Stimulated activated CD4-positive, alpha-beta T cell treated with anti-CD3 and anti-CD28 coated beads, Interleukin-1b, Interleukin-23, amount 100 ng/mL, for 1 hour (primary cell): ENCODE measurements around the gene SLK.

Source experiments
- DNase-seq, 2 donors: peaks; one replicate each; pipeline ENCODE4 v3.0.0-alpha.2; 2020; ENCODE audit warnings: low read depth in 2 of 2

Gene SLK

DNA sequence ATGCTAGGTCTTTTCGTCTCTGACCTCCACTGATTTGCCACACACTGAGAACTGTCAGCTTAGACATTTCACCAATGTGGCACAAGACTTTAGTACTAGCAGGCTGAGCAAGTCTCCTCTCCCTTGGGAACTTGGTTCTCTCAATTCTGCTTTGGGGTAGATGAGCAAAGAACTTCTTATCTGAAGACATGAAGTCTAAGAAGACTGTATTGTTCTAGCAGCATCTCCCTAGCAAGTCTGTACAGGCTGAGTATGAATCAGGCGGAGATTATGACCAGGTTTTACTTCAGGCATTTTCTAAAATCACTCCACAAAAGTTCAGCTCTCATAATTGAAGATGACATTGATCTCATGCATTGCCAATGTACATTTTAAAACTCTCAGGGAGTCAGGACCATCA is 25.1 kb upstream of the SLK start:
- DNase-seq = no peak

DNA sequence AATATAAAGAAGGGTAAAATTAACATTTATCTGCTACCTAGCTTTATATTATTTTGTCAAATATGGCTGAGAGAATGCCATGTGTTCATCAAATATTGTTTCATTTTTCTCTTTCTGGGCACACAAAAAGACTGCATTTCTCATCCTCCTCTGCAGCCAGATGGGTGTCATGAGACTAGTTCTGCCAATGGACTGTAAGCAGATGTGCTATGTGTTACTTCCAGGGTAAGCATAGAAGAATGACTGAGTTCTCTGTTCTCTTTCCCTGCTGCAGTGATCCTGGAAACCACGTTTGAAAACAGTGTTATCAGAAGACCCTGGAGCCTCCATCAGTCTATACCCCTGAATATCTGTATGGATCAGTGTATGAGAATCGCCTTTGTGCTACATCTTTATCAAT is 24.1 kb upstream of the SLK start:
- DNase-seq = no peak

DNA sequence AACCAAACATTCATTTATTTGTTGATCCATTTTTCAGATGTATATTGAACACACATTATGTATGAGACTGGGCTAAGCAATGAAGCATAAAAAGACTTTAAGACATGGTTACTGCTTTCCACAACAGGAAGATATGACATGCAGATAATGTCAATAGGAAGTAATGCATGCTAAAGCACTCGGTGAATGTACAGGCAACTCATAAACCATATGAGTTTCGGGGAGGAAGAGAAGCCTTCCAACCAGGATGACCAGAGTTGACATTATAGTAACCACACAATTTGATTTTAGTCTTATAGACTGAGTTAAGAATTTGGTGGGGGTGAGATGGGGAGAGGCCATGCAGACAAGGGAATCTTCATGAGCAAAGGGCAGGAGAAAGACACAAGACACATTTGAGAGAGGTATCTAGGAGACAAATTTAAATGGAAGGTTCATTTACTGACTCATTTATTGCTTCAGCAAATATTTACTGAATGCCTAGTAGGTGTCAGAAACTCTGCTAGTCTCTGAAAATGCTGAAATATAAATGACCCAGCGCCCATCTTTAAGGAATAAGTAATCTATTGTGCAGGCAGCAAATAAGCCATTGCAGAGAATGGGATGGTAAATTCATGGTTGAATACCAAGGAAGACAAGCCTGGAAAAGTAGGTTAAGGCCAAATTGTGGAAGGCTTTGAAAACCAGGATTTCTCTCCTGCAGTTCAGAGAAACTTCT is 19.0 kb upstream of the SLK start:
- no peak for DNase-seq

DNA sequence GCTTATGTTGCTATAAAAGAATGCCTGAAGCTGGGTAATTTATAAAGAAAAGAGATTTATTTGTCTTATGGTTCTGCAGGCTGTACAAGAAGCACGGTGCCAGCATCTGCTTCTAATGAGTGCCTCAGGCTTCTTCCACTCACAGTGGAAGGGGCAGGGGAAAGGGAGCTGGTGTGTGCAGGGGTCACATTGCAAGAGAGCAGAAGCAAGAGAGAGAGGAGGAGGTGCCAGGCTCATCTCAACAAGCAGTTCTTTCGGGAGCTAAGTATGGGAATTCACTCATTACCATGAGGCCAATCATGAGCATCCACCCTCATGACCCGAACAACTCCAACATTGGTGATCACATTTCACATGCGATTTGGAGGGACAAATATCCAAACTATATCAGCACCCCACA is 17.2 kb upstream of the SLK start:
- no peak for DNase-seq

DNA sequence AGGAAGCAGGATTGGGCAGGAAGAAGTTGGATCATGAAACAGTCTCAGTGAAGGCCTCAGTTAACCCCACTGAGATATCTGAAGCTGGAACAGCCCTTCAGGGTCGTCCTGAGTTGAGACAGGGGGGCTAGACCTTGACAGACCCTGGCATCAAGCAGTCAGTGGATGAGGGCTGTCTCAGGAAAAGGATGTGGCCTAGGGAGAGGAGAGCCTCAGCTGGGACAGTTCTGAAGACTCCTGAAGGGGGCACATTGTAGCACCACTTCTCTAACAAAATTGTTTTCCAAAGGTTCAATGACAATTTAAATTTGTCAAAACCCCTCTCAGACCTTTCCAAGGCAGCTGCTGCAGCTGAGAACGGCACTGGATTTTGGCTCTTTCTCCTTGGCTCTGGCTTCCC is 15.8 kb upstream of the SLK start:
- DNase-seq = no peak

DNA sequence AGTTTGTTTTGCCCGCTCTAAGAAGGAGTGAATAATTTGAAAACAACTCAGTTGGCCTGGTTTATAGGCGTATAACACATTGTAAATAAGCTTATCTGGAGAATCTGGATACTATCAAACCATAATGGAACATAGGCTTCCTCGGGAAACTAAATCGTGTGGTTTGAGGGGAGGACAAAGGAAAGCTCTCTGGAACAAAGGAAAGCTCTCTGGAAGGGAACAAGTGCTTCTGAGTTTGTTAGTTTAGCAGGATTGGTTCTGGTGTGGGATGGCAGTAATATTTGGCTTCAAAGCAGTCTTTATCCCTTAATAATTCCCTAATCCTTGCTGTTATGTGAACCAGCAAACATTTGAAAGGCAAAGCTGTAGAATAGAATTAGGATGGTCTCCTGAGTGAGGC is 15.0 kb upstream of the SLK start:
- no peak for DNase-seq

DNA sequence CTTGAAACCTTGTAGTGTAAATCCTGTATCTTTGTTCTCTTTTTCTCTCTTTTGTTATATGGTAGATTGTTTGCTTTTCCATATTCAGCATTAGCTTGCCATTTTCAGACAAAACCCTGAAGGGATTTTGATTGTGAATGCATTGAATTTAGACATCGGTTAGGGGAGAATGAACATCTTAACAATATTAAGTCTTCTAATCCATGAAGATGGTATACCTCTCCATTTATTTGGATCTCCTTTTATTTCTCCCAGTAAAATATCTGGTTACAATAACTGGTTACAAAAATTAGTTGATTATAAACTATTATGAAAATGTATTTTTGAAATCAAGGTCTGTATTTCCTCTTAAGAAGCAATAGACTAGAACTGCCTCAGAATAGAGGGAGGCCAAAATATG is 12.4 kb upstream of the SLK start:
- DNase-seq = no peak

DNA sequence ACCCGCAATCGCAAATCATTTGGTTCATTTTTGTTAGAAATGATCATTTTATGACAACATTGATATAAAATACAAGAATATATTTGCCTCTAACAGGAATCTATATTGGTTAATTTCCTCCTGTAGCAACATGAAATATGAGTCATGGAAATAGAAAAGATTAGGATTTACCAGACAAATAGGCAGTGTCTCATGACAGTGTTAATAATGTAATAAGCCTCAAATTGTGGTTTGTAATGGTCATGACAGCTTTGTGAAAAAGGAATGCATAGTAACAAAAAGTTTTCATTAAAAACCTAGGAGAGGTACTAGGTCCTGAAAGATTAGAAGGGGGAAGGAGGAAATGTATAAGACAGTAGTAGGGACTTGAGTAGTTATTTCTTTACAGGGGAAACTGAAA is 7.9 kb upstream of the SLK start:
- DNase-seq = no peak

DNA sequence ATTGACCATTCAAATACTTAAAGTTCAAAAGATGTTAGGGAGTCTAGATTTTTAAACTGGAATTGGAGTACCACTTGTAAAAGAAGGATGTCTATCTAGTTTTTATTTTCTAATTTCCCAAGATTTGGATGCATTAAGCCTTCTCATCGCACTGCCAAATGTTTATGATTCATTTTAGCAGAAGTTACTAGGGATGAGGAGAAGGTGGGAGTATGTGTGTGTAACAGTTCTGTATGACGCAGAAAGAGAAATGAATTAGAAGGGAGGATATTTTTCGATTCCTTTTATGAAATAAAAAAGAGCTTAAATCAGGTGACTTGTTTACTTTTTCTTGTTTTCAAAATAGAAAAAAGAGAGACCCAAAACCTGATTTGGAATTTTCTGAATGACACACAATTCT is 6.8 kb upstream of the SLK start:
- no peak for DNase-seq

DNA sequence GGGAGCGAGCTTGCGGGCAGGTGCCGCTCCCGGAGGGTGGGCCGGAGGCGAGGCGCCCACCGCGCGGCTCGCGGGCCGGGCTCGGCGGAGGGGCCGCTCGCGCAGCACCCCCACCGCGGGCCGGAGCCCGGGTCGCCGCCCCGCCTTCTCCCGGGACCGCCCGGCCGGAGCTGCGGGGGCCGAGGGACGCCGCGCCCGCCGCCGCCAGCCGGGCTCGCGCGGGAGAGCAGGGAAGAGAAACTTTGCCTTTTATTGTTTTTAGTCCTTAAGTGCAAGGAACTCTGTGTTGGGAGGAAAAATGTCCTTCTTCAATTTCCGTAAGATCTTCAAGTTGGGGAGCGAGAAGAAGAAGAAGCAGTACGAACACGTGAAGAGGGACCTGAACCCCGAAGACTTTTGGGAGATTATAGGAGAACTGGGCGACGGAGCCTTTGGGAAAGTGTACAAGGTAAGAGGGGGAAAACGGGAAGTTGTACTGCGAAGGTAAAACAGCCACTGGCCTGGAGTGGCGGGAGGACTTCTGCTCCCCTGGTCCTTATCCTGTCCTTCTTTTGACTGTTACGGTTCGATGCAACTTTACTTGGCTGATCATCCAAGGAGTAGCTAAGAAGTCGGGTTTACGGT is 620 bp downstream of the SLK start:
- no peak for DNase-seq

DNA sequence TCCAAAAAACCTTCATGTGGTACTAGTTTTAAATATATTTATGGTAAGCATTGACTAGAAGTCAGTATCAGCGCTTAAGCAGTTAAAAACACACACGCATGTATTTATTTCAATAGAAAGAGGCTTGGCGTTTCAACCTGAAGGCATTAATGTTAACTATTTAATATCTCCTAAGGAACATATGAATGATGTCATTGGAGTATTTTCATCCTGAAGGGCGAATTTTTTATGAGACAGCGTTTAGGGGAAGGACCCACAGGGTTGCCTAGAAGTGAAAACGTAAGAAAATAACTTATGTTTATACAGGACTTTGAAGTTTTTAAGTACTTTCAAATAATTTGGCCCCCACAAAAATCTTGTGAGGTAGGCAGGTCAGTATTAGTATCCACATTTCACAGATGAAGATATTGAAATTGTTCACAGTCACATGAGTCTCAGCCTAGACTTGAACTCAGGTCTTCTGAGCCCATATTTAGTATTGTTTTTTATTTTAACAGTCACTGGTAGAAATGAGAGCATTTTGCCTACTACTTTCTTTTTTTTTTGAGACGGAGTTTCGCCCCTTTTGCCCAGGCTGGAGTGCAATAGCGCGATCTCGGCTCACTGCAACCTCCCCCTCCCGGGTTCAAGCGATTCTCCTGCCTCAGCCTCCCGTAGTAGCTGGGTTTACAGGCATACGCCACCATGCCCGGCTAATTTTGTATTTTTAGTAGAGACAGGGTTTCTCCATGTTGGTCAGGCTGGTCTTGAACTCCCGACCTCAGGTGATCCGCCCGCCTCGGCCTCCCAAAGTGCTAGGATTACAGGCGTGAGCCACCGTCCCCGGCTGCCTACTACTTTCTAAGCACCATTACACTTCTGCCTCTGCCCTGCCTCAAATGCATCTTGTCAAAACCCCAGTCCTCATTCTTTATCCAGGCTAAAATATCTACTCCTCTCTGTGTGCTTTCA is 1.8 kb downstream of the SLK start:
- no peak for DNase-seq

DNA sequence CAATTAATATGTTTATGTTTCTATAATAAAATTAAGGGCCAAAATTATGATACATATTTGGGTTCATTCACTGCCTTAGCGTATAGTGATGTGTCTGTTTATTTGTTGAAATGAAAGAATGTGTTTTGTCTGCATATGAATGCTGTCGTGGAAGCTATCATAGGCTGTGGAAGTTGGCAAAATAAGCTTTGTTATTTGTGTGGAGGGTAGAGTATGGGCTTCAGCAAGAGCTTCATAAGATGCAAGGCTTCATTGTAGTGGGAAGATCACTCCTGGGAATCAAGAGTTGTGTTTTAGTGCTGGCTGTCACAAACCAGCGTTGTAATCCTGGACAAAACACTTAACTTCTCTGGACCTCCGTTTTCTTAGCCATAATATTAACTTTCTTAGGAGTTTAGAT is 2.5 kb downstream of the SLK start:
- DNase-seq = no peak

DNA sequence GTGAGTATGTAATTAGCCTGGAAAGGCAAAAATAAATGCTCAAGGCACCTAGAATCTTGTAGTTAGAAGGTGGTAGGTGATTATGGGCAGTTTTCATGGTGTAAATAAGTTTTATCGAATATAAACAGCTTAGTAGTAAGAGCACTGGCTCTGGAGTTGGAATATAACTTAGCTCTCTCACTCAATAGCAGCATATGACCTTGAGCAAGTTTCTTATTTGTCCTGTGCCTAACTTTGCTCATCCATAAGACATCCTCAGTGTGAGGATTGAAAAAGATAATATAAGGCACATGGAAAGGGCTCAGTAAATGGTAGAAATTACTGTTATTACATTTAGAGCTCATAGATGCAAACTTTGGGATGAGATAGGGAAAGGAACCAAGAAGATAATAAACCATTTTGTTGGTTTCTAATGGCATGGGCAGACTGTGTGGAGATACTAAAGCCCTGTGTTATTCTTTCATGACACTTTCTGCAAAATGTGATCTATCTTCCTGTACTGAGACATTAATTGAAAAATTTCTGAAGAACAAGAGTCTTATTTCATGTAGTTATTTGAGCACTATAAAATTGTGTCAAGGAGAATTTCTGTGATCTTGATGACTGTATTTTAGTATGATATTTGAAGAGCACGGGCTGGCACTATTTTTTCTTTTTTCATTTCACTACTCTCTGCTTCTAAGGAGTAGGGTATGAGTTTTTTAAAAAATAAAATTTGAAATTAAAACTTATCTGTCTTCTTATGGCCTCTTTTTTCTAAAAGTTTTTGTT is 3.1 kb downstream of the SLK start:
- DNase-seq = no peak

DNA sequence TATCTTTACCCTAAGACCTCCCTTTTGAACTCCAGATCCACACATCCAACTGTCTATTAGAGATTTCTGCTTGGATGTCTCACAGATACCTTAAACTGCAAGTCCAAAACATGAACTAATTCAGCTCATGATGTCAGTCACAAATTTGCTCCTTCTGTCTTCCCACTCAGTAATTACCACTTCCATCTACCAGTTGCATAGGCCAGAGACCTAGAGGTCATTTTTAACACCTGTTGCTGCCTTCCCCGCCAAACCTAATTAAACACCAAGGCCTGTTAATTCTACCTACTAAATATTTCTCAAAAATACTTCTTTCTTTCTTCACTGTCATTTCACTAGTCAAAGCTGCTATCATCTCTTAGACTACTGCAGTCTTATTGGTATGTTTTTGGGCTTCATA is 8.2 kb downstream of the SLK start:
- DNase-seq = no peak

DNA sequence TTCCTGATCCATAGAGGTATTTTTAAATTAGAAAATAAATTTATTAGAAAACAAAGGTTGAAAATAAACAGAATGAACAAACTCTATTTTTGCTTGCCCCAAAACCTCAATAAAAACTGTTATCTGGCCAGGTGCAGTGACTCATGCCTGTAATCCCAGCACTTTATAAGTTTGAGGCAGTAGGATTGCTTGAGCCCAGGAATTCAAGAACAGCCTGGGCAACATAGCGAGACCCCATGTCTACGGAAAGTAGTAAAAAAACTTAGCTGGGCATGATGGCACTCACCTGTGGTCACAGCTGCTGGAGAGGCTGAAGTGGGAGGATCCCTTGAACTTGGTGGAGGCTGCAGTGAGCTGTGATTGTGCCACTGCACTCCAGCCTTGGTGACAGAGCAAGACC is 10.3 kb downstream of the SLK start:
- no peak for DNase-seq

DNA sequence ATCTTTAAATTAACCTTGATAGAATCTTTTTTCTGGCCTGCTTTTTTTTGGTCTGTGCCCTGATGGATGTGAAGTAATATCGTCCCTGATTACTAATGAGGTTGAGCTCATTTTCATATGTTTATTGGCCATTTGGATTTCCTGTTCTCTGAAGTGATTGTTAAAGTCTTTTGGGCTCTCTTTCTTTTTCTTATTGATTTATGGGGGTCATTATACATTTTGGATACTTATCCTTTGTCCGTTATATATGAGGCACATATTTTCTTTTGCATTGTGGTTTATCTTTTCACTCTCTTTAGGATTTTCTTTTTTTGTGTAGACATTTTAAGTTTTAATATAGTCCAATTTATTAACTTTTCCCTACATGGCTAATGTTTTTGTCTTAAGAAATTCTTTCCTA is 12.6 kb downstream of the SLK start:
- DNase-seq = no peak

DNA sequence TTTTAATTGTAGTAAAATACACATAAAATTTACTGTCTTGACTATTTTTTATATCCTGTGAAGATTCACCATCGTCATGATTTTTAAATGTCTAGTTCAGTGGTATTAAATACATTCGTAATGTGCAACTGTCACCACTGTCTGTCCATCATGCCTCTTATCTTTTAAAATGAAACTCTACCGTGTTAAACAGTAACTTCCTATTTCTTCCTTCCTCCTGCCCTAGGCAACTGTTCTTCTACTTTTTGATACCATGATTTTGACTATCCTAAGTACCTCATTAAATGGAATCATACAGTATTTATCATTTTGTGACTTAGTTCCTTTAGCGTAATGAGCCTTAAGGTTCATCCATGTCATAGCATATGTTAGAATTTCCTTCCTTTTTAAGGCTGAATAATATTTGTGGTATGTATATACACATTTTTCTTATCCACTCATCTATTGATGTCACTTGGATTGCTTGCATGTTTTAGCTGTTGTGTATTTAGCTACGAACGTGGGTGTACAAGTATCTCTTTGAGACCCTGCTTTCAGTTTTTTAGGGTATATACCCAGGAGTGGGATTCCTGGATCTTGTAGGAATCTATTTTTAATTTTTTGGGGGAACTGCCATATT is 13.5 kb downstream of the SLK start:
- no peak for DNase-seq

DNA sequence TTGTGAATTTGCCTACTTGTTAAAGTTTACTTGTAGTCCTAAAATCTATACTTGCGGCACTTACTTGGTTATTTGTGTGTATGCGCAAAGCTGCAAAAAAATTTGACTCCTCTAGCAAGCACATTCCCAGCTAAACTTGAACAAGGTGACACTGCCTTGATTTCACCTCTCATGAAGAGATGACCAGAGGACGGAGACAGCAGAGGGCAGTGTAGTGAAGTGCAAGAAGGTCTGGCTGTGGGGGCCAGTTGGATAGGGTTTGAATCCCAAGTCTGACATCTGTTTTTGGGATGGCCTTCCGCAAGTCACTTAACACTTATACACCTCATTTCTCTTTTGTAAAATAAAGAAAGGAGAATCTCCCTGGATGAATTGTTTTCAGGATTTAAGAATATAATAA is 15.7 kb downstream of the SLK start:
- DNase-seq = no peak

DNA sequence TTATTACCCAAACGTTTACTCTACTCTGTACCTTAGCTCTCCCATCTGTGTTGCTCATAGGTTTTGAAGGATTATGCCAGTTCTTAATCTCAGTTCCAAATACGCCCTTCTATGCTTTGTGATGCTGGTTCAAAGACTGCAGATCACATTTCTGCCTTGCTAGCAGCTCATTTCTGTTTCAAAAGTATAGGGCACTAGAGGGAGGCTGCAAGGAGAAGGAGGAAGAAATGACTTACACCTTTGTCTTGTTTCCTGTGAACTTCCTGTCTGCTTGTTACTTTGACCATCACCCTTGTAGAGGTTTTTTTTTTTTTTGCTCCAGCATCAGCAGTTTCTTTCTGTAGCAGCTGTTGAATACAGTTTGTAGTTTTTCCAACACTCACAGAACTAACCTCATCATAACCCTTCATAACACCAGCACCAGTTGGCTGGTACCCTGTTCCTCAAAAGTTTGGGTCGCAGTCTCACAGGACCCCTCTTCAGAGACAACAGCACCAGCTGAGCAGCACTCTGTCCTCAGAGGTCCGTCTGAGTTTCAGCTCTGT is 16.5 kb downstream of the SLK start:
- no peak for DNase-seq

DNA sequence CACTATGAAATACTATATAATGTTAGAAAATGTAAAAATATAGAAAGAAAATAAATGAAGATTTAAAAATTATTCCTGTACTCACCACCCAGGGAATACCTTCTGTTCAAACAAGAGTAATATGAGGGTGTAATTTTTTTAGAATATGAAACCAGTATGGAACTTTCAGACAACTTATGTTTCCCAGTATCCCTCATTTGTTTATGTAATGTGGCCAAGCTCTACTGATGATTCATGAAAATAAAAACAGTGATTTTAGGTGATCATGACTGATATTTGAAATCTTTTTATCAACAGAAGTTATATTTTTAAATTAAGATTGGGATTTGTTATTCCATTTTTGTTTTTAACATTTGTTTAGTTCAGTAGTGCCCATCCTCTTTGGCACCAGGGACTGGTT is 18.8 kb downstream of the SLK start:
- no peak for DNase-seq

DNA sequence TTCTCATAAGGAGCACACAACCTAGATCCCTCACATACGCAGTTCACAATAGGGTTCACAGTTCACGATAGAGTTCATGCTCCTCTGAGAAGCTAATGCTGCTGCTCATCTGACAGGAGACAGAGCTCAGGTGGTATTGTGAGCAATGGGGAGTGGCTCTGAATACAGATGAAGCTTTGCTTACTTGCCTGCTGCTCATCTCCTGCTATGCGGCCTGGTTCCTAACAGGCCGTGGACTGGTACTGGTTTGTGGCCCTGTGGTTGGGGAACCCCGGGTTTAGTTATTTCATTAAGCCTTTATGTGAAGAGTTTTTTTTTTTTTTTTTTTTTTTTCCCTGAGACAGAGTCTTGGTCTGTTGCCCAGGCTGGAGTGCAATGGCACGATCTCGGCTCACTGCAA is 19.4 kb downstream of the SLK start:
- no peak for DNase-seq
